ENCODE measurements around the gene DISC1. TPM values are rescaled to one million over a fixed set of nuclear protein-coding genes. Genes with fewer than 3 reads are reported as not detected.

DISC1 gene
- total and polyA plus RNA-seq, 11 donors = 0.76 to 12.8 (median 4.3) TPM

DNA sequence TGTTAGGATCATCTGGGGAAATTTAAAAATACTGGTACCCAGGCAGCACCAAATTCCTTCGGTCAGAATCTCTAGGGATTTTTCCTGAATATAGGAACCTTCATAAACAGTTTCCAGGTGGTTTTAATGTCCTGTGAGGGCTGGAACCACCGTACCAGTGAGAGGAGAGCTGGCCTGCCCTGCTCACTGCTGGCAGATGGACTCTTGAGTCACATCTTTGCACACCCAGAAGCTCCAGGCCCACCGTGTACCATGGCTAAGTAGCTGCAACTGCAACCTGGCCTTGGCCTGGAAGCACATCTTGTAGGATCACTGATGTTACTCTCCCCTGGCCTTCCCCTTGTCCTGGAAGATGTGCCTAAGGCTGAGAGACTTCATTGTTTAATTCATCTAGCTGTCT is 181.5 kb downstream of the DISC1 start:
- Histone ChIP-seq H3K4me3 (no peak overlapping the region), H3K4me1 (peaks cover 0 to 27% (median 8%) of the 10 kb centered on the region in 12 donors), H3K27me3 (no peaks in the 10 kb centered on the region), H3K36me3 (peaks cover 0 to 8% (median 0%) of the 10 kb centered on the region in 9 donors), H3K9me3 (no peaks in the 10 kb centered on the region), H3K27ac (no peak overlapping the region)
- no peak for ATAC-seq
- 84 to 96% (median 88%) methylated on average over 3 of the region's 3 CpGs for WGBS, 4 donors
- TF ChIP-seq POLR2A (IDR thresholded peaks at IDR 0.05) = no peak
- TF ChIP-seq, protein P1, sequence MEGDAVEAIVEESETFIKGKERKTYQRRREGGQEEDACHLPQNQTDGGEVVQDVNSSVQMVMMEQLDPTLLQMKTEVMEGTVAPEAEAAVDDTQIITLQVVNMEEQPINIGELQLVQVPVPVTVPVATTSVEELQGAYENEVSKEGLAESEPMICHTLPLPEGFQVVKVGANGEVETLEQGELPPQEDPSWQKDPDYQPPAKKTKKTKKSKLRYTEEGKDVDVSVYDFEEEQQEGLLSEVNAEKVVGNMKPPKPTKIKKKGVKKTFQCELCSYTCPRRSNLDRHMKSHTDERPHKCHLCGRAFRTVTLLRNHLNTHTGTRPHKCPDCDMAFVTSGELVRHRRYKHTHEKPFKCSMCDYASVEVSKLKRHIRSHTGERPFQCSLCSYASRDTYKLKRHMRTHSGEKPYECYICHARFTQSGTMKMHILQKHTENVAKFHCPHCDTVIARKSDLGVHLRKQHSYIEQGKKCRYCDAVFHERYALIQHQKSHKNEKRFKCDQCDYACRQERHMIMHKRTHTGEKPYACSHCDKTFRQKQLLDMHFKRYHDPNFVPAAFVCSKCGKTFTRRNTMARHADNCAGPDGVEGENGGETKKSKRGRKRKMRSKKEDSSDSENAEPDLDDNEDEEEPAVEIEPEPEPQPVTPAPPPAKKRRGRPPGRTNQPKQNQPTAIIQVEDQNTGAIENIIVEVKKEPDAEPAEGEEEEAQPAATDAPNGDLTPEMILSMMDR (IDR thresholded peaks at IDR 0.05) = no peak
- intact Hi-C loops (cut with DNase I) = loop anchor here in 5 of 10 donors (5.0 to 10.0 kb wide), 4 partner anchors 46 to 173 kb away; no protein-coding TSS in a partner anchor
- DNase-seq = no peak

DNA sequence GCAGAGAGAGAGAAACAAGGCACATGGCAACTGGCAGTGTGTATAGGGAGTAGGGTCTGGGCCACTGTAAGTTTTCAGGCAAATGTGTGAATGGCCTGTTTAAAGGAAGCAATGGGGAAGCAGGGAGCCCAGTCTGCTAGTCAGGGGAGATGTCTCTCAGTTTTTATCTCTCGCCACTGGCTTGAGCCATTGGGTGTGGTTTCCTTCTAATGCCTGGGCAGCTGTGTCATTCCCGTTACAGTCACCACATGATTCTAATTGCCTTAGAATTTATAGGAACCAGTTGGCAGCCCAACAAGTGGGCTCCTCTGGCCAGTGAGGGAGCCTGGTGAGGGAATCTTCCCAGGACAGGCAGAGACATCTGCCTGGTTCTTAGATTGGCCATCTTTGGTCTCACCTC is 182.4 kb downstream of the DISC1 start:
- peak overlapping the region in 1 of 12 donors; percentile 11 for H3K27ac ChIP-seq
- peaks cover 0 to 16% (median 0%) of the 10 kb centered on the region in 9 donors for H3K36me3 ChIP-seq
- 35 to 56% (median 47%) methylated on average over 2 of the region's 2 CpGs for WGBS, 4 donors
- TF ChIP-seq, protein P1 (IDR thresholded peaks at IDR 0.05) = no peak
- TF ChIP-seq POLR2A (IDR thresholded peaks at IDR 0.05) = no peak
- peaks cover 0 to 27% (median 8%) of the 10 kb centered on the region in 12 donors for H3K4me1 ChIP-seq
- intact Hi-C loops (cut with DNase I) = loop anchor here in 5 of 10 donors (5.0 to 10.0 kb wide), 4 partner anchors 47 to 174 kb away; no protein-coding TSS in a partner anchor
- peak in 1 of 5 donors; percentile 44 for DNase-seq
- no peaks in the 10 kb centered on the region for H3K9me3 ChIP-seq
- H3K27me3 ChIP-seq = no peaks in the 10 kb centered on the region
- peak in 3 of 4 donors; percentile 1 to 5 (median 2) for ATAC-seq
- H3K4me3 ChIP-seq = no peak overlapping the region

DNA sequence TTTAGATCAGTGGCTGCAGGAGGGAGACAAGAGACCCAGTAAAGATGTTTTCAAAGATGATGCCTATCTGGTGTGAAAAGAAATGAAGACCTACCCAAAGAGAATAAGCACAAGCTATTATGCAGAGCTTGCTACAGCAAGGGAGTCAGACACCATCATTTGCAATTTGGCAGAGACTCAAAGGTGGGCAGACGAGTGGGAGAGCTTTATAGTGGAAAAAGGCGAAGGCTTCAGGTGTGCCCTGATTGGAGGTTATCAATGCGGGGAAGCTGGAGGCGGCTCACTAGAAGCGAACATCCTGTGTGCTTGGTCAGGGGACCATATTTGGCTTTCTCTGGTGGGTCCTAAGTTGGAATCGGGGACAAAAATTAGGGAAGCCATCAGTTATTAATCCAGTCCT is 183.8 kb downstream of the DISC1 start:
- DNase-seq (no peak), ATAC-seq (peak in 1 of 4 donors; percentile 3)
- Histone ChIP-seq H3K9me3 (no peaks in the 10 kb centered on the region), H3K4me3 (no peak overlapping the region), H3K27me3 (no peaks in the 10 kb centered on the region), H3K4me1 (peaks cover 0 to 27% (median 11%) of the 10 kb centered on the region in 12 donors), H3K27ac (no peak overlapping the region), H3K36me3 (peaks cover 0 to 16% (median 0%) of the 10 kb centered on the region in 9 donors)
- 91 to 94% (median 93%) methylated on average over 6 of the region's 6 CpGs for WGBS, 4 donors
- no peak for TF ChIP-seq POLR2A (IDR thresholded peaks at IDR 0.05)
- intact Hi-C loops (cut with DNase I) = no loop called here

DNA sequence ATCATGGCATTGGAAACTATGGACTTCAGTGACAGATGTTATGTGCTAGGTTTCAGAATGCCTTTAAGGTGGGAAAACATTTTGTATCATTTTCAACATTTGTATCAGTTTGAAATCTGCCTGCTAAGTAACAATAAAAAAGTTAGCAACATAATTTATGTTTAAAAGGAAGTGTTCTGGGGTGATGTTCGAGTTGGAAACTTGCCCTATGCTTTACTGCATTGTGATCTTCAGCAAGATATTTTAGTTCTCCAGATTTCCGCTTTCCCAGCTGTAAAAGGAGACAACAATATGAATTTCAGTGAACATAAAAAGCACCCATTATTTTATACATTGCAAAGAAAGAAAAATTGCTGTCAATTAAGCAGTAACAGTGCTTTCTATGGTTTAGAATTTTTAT is 187.4 kb downstream of the DISC1 start:
- 52 to 66% (median 55%) methylated on average over 2 of the region's 2 CpGs for WGBS, 4 donors
- Histone ChIP-seq H3K27me3 (no peaks in the 10 kb centered on the region), H3K4me1 (peaks cover 0 to 25% (median 12%) of the 10 kb centered on the region in 12 donors), H3K4me3 (no peak overlapping the region), H3K27ac (peak overlapping the region in 10 of 12 donors; percentile 3 to 64 (median 37)), H3K36me3 (peaks cover 0 to 24% (median 0%) of the 10 kb centered on the region in 9 donors), H3K9me3 (no peaks in the 10 kb centered on the region)
- intact Hi-C loops (cut with DNase I) = no loop called here
- TF ChIP-seq, protein P1 (IDR thresholded peaks at IDR 0.05) = no peak
- no peak for TF ChIP-seq POLR2A (IDR thresholded peaks at IDR 0.05)
- no peak for ATAC-seq
- DNase-seq = no peak

DNA sequence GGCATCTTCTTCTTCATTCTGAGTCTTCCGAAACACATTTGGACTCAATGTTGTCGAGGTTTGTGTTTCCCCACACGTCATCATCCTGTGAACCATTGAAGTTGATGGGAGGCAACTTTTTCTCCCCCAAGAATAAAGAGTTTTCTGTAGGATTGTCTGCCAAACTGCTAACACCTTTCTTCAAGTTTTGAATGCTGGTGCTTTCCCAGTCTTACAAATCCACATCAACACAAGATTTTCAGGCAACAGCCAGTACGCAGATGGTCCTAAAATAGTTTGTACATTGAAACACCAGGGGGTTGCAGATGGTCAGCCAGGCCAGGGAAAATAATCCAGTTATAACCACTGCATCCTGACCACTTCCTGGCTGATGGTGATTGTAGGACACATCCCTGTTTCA is 187.9 kb downstream of the DISC1 start:
- WGBS, 4 donors = 44 to 62% (median 47%) methylated on average over 4 of the region's 4 CpGs
- Histone ChIP-seq H3K36me3 (peaks cover 0 to 24% (median 0%) of the 10 kb centered on the region in 9 donors), H3K9me3 (no peaks in the 10 kb centered on the region), H3K4me3 (no peak overlapping the region), H3K27me3 (no peaks in the 10 kb centered on the region), H3K4me1 (peaks cover 0 to 21% (median 13%) of the 10 kb centered on the region in 12 donors), H3K27ac (peak overlapping the region in 11 of 12 donors; percentile 3 to 64 (median 38))
- intact Hi-C loops (cut with DNase I) = no loop called here
- TF ChIP-seq POLR2A (IDR thresholded peaks at IDR 0.05) = no peak
- TF ChIP-seq, protein P1 (IDR thresholded peaks at IDR 0.05) = no peak
- DNase-seq = no peak
- ATAC-seq = peak in 1 of 4 donors; percentile 19
